Testis (tissue), 3 donors: Measurements from ENCODE around the gene SH2B3. TPM values are rescaled to one million over a fixed set of nuclear protein-coding genes. Genes with fewer than 3 reads are reported as not detected.
"Not testable (repeated sequence)": the region's sequence is repeated elsewhere in the genome, so short reads cannot be mapped to it uniquely, and the experiment has no call there.

Experiments used
- DNase-seq: peaks from one replicate; pipeline ENCODE4 v3.0.0-alpha.2; 2019
- H3K27ac ChIP-seq, 2 donors: fragments of 200-600 bp; sonication (generic); one replicate each; pipeline ENCODE4 v1.5.1; 2019
- H3K27me3 ChIP-seq: fragments of 200-600 bp; sonication (generic); one replicate; pipeline ENCODE4 v1.5.1; 2019
- H3K36me3 ChIP-seq: fragments of 200-600 bp; sonication (generic); one replicate; pipeline ENCODE4 v1.5.1; 2017; ENCODE audit warnings: low read depth; ENCODE audit errors: missing control alignments
- H3K4me1 ChIP-seq: fragments of 200-600 bp; sonication (generic); one replicate; pipeline ENCODE4 v1.5.1; 2019
- H3K4me3 ChIP-seq, 2 donors: fragments of 200-600 bp; sonication (generic); one replicate each; pipeline ENCODE4 v1.5.1; 2017 to 2019
- H3K9me3 ChIP-seq: fragments of 200-600 bp; sonication (generic); one replicate; pipeline ENCODE4 v1.5.1; 2017
- POLR2A ChIP-seq: fragments of 450-650 bp; IDR thresholded peaks from one replicate; pipeline ENCODE4 v1.6.1; 2017; ENCODE audit warnings: antibody characterized with exemption, mild to moderate bottlenecking, moderate library complexity
- WGBS, 2 donors: methylation state at CpG; one replicate each; pipeline ENCODE4 v1.1.5; 2018; 5-methylcytosine and 5-hydroxymethylcytosine counted together
- intact Hi-C: fragments of 100-400 bp; cut with DNase I; formaldehyde crosslinking; loops from one replicate; pipeline ENCODE4 v1.15.1; 2023; ENCODE audit warnings: low total_unique reads
- polyA plus RNA-seq: library from polyadenylated mRNA; stranded (reverse); fragments of 350-450 nt; fragmentation: Illumina TruSeq; extraction: RNeasy Lipid Tissue Mini Kit (QIAGEN cat#74804); gene quantifications from one replicate; pipeline ENCODE4 v1.2.3, GENCODE V29; 2014; ENCODE audit warnings: low read depth, low replicate concordance; ENCODE audit not compliant: insufficient read depth
- total RNA-seq, 2 donors: library from RNA; depleted of rRNA; stranded (reverse); fragments of >200 nt; gene quantifications; one replicate each; pipeline ENCODE4 v1.2.3, GENCODE V29; 2016
- TF ChIP-seq, protein P1 (sequence below), 3 experiments: fragments of 450-650 bp in 2 of 3; fragments of 200-600 bp in 1 of 3; sonication (generic) in 1 of 3; IDR thresholded peaks; one replicate each; pipeline ENCODE4 v1.5.1; 2016 to 2019; ENCODE audit warnings: antibody characterized with exemption in 3 of 3, mild to moderate bottlenecking in 2 of 3, moderate library complexity in 1 of 3

SH2B3 gene
- total and polyA plus RNA-seq, 3 donors from 2014 or later, result 22.0 to 38.1 (median 36.9) TPM

DNA sequence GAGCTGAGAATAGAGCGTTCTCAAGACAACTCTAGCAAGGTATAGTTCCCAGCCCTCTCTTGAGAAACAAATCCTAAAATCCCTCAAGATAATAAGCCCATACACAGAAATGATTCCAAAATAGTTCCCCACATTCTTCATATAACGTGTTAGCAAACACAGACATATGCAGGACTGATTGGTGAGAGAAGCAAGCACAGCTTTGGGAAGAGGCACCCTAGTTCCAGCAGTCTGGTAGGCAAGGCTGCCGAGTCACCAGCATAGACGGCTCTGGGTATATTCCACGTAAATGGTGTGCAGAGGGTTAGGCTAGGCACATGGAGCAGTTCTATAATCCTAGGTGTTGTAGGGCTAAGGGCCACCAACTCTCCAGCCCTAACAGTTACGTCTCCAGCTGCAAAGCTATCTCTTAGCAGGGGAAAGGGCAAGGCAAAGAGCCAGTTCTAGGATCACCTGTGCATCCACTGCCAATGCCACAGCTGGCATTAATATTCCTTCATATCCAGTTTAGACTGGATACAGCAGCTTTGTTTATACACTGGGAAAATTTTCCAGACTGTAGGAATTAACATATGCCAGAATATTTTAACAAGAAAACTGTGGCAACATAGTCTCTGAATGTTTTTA, 52.9 kb downstream of the SH2B3 start:
- Histone ChIP-seq H3K27ac (peak overlapping the region in 1 of 2 donors; percentile 2), H3K27me3 (no peaks in the 10 kb centered on the region), H3K9me3 (no peaks in the 10 kb centered on the region), H3K4me1 (no peaks in the 10 kb centered on the region), H3K36me3 (no peaks in the 10 kb centered on the region), H3K4me3 (no peak overlapping the region)
- 85 to 93% methylated on average over 6 of the region's 6 CpGs for WGBS, 2 donors
- TF ChIP-seq, protein P1, sequence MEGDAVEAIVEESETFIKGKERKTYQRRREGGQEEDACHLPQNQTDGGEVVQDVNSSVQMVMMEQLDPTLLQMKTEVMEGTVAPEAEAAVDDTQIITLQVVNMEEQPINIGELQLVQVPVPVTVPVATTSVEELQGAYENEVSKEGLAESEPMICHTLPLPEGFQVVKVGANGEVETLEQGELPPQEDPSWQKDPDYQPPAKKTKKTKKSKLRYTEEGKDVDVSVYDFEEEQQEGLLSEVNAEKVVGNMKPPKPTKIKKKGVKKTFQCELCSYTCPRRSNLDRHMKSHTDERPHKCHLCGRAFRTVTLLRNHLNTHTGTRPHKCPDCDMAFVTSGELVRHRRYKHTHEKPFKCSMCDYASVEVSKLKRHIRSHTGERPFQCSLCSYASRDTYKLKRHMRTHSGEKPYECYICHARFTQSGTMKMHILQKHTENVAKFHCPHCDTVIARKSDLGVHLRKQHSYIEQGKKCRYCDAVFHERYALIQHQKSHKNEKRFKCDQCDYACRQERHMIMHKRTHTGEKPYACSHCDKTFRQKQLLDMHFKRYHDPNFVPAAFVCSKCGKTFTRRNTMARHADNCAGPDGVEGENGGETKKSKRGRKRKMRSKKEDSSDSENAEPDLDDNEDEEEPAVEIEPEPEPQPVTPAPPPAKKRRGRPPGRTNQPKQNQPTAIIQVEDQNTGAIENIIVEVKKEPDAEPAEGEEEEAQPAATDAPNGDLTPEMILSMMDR (IDR thresholded peaks at IDR 0.05), result no peak
- no peak for TF ChIP-seq POLR2A
- peak; percentile 7 for DNase-seq
- intact Hi-C loops, result no loop called here

DNA sequence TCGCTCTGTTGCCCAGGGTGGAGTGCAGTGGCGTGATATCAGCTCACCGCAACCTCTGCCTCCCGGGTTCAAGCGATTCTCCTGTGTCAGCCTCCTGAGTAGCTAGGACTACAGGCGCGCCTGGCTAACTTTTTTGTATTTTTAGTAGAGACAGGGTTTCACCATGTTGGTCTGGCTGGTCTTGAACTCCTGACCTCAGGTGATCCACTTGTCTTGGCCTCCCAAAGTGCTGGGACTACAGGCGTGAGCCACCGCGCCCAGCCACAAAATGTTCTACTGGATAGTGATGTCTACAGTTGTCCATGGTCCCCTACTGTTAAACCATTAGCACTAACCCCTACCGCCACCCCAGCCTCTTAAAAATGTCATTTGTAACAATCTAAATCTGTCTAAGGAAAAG, 54.4 kb downstream of the SH2B3 start:
- H3K27me3 ChIP-seq, H3K27ac ChIP-seq, H3K9me3 ChIP-seq, H3K4me1 ChIP-seq, intact Hi-C loops, H3K4me3 ChIP-seq, H3K36me3 ChIP-seq: not testable (repeated sequence)
- WGBS, 2 donors, result 97 to 99% methylated on average over 11 of the region's 11 CpGs
- peak; percentile 3 for DNase-seq

DNA sequence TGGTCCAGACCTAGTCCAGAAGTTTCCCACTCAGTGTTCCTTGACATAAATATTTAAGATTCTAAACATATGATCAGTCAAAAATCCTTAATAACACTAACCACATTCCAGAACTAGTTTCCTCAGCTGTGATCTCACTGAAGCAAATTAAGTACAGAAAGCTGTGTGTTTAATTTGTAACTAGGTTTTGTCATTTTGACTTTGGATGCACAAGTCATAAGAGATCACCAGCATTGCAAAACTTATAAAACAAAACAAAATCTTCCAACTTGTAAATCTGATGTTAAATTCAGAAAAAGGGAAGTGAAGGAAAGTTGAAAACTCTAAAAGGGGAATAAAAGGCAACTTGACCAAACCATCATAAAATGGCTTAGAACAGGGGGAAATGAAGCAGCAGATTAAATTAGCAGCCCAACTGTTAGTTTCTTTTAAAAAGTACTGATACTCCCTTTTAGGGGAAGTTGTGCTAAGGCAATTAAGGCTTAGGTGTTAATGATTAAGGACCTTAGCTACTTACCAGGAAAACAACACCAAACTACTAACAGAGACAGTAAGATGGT, 56.6 kb downstream of the SH2B3 start:
- DNase-seq, result no peak
- no peak overlapping the region for H3K4me3 ChIP-seq
- no peaks in the 10 kb centered on the region for H3K36me3 ChIP-seq
- no peaks in the 10 kb centered on the region for H3K9me3 ChIP-seq
- intact Hi-C loops, result no loop called here
- TF ChIP-seq POLR2A, result no peak
- TF ChIP-seq, protein P1 (IDR thresholded peaks at IDR 0.05), result no peak
- no peaks in the 10 kb centered on the region for H3K4me1 ChIP-seq
- no peak overlapping the region for H3K27ac ChIP-seq
- no peaks in the 10 kb centered on the region for H3K27me3 ChIP-seq

DNA sequence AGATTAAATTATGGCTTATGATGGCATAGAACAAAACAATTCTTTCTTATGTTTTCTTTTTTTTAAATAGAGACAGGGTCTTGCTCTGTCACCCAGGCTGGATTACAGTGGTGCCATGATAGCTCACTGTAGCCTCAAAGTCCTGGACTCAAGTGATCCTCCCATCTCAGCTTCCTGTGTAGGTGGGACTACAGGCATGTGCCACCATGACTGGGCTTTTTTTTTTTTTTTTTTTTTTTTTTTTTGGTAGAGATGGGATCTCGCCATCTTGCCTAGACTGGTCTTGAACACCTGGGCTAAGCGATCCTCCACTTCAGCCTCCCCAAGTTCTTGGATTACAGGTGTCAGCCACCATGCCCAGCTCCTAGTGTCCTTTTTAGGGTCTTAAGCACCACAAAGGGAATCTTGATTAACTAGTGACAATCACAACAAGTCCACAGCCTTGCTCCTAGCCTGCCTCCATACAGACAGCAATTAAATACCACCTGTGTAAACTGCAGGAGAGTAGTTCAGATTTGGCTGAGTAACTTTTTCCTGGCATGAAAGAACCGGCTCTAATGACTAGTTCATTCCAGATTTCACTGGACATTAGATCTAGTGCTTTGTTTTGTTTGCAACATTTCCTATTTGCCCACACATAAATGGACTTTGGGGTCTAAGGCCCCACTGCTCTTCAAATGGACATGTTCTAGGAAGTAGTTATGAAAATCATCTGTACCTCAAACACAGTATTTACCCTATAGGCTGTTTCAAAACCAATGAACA, 61.6 kb downstream of the SH2B3 start:
- Histone ChIP-seq H3K27ac (peak overlapping the region; percentile 58 to 63), H3K4me1 (no peaks in the 10 kb centered on the region), H3K4me3 (no peak overlapping the region), H3K27me3 (no peaks in the 10 kb centered on the region), H3K9me3 (no peaks in the 10 kb centered on the region), H3K36me3 (no peaks in the 10 kb centered on the region)
- 77% methylated on average over 3 of the region's 3 CpGs for WGBS, 2 donors
- TF ChIP-seq POLR2A, result no peak
- TF ChIP-seq, protein P1 (IDR thresholded peaks at IDR 0.05), result no peak
- DNase-seq, result no peak
- intact Hi-C loops, result no loop called here

DNA sequence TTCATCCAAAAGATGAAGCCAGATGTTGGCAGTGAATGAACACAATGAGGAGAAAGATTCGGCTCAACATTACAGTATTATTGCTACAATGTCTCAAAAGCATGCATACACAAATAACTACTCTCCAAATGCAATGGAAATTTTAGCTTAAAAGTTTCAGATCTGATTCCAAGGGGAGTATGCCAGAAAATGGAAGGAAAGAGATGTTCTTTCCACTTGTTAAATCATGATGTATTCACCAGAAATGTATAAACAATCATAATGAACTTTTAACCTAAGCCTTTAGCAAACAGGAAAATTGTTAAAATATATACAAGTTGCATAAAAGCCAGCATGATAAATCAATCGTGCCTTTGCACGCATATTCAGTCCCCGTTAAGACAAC, 62.1 kb downstream of the SH2B3 start:
- no peak for DNase-seq
- TF ChIP-seq, protein P1 (IDR thresholded peaks at IDR 0.05), result no peak
- TF ChIP-seq POLR2A, result no peak
- WGBS, 2 donors, result 29 to 40% methylated on average over 4 of the region's 4 CpGs
- H3K4me3 ChIP-seq, result no peak overlapping the region
- no peaks in the 10 kb centered on the region for H3K27me3 ChIP-seq
- no peaks in the 10 kb centered on the region for H3K36me3 ChIP-seq
- no peaks in the 10 kb centered on the region for H3K4me1 ChIP-seq
- intact Hi-C loops, result no loop called here
- H3K9me3 ChIP-seq, result no peaks in the 10 kb centered on the region
- peak overlapping the region in 1 of 2 donors; percentile 58 for H3K27ac ChIP-seq
